NK-92 (cell line): ENCODE measurements around the gene COMMD1.
"Not testable (repeated sequence)": the region's sequence is repeated elsewhere in the genome, so short reads cannot be mapped to it uniquely, and the experiment has no call there.

Source experiments
- DNase-seq: peaks from one replicate; lab custom pipeline; 2025; ENCODE audit not compliant: unreplicated experiment; lab: John Stamatoyannopoulos, UW

The COMMD1 gene

DNA sequence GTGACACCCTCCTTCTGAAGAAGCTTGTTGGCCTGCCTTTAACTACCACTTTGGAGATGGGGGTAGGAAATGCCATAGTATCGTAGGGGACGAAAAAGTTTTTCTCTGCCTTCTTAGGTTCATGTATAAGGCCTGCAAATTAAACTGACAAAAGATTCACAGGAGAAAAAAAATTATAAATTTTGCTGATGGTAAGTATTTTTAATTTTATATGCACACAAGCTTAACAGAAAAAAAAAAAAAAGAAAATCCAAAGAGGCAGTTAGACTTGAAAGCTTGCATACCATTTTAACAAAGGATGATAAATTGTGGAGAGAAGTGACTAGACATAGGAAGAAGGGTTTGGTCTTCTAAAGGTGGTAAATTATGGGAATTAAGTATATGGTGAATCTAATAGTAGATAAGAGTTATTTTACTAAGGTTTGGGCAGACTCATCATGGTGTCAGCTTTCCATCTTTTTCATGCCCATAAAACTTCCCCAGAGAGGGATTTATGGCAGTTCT is 227.9 kb downstream of the COMMD1 start:
- no peak for DNase-seq

DNA sequence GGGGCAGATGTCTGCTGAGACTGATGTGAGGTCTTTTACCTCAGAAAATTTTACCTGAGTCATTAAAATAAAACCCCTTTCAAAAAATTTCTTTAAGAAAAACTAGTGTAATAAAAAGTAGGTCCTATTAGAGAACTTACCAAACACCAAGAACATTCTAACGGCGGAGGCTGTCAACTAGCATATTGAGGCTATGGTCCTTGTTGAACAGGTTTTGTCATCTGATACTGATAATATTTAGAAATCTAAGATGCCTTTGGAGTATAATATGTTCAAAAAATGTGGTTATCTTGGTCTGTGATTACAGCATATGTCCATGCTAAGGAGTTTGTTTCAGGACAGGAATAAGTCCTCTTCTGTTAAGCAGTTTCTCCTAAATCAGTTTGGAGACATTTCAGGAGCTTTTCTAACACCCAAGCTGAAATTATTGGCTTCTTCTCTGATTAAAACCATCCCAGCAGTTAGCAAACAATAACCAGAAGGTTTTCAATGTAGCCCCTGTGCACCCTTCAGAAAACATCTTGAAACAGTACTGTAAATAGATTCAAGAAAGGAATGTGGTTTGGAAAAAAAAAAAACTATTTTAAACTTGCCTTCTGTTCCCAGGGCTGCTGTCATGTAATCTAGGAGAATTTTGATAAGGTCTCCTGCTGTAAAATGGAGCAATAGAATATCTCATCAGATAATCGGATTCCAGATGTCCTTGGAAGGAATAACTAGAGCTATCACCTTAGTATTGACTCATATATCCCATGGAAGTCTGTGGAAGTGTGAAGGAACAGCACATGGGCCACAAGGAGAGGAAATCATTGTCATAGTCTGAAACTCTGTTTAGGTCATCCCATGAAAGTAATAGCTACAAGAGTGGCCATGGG is 231.7 kb downstream of the COMMD1 start:
- no peak for DNase-seq

DNA sequence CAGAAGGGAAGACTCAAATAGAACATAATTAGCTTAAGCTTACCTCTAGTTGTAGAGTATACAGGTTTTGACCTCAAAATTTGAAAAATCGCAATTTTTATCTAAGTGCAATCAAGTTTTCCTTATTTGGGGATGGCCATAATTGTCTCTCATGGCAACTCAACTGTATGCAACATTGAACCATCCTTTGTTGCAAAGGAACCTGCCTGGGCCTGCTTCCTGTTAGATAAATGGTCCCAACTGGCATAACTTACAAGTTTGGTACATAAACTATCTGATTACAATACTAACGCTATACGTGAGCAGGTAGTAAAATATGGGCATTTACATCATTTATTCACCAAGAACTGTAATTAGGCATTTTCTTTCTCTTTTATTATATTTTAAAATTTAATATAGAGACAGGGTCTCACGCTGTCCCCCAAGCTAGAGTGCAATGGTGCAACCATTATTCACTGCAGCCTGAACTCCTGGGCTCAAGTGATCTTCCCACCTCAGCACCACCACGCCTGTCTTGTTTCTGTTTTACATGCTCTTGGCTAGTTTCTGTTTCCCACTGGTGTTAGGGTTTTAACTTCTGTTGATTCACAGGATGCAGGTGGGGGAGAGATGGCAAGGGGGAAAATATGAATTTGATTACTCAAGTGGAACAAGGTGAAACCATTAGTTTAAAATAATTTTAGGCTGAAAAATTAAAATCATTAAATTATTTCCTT is 235.1 kb downstream of the COMMD1 start:
- DNase-seq: no peak

DNA sequence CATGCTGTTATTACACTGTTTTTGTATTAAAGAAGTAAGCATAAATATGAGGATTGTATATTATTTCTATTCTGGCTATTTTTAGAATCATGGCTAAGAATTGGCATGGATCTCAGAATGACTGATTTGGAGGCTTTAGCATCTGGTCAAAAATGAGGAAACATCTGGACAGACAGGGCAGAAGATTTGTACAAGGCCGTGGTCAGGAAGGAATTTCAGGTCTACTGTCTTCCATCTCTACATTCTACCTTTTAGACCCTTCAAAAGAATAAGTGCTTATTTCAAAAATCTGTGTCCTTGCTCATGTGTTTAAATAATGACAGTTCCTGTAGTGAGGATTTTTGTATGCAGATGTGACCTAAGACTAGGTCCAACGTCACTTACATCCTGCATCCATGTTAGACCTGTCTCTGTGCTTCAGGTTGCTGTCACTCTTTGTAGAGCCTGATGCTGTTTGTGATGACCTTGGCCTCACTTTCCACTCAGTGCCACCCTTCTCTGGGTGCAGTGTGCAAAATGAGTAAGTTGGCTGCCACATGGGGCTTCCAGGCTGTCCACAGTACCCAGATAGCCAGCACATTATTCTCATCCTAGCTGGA is 235.8 kb downstream of the COMMD1 start:
- DNase-seq: no peak

DNA sequence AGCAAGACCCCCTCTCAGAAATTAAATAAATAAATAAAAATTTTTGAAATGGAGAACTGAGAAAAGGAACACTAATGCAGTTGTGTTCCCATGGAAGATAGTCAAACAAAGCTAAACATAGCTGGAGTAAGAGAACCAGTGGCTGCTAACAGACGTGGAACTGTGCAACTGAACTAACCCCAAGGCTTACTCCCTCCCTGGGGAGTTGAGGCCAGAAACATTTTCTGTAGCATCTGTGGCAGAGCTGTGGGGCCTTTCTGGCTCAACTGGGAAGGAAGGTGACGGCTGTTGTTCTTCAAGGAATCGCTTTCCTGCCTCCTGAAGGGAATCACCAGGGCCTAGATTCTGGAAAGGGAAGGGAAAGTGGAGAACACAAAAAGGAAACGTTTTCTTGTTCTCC is 236.6 kb downstream of the COMMD1 start:
- no peak for DNase-seq

DNA sequence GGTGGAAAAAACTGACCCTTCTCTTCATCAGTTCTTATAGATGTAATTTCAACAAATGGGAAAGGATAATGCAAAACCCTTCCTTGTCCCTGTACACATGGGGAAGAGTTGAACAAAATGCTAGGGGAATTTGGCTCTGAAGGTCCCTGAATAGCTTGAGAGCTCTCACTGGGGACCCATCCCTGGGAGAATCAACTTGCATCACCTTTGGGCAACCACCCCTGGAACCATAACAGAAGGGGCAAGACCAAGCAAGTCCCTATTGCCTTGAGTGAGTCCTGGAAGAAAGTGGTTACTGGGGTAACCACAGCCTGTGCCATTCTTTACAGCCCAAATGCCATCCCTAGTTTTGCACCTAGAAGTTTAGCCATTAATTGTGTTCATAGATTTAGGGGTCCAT is 238.2 kb downstream of the COMMD1 start:
- DNase-seq: no peak

DNA sequence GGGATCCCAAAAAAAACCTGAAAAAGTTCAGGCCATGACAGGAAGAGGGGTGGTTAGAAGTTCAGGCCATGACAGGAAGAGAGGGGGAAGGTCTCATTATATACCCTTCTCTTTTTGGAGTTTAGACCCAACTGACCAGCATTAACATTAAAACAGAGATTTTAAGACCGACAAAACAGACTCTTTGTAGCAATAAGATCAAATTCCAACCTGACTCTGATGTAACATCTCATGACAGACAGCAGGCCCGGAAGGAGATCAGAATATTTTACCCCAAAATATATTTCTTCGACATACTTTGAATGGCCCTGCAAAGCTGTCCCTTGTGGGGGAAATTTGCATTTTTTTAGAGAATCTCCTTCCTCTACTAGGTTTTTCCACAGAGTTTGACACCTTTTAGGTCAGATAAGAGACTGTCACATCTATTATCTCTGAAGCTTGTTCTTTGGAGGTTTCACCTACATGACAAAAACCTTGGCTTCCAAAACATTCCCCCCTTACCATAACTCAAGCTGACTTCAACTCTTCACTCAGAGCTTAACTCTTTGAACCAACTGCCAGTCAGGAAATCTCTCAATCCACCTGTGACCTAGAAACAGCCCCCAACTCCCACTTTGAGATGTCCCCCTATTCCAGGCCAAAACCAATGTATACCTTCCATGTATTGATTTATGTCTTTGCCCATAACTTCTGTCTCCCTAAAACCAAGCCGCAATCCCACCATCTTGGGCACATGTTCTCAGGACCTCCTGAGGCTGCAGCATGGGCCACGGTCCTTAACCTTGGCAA is 239.4 kb downstream of the COMMD1 start:
- no peak for DNase-seq

DNA sequence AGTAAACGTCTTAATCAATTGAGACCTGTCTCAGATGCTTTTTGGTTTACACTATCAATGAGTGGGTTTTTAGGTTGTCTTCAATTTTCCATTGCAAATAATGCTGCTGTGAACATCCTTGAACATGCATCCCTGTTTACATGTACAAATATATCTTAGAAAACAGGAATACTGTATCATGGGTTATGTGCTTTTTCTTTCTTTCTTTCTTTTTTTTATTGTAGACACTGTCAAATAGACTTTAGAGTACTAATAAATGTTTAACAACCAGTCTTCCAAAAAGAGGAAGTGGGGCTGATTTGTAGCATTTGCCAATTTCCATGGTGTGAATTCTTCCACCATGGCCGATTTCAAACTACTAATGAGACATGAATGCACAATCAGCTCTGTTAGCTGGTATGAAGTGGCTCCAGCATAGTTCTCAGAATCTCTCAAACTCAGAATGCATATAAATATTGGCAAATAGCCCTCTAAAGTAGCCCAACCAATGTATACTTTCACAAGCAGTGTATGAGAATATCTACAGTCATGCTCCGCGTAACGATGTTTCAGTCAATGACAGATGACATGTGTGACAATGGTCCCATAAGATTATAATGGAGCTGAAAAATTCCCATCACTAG is 240.1 kb downstream of the COMMD1 start:
- DNase-seq: no peak

DNA sequence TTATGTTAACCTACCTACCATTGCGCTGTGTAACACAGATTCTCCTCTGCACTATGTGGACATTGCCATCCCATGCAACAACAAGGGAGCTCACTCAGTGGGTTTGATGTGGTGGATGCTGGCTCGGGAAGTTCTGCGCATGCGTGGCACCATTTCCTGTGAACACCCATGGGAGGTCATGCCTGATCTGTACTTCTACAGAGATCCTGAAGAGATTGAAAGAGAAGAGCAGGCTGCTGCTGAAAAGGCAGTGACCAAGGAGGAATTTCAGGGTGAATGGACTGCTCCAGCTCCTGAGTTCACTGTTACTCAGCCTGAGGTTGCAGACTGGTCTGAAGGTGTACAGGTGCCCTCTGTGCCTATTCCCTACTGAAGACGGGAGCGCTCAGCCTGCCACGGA is 241.3 kb downstream of the COMMD1 start:
- DNase-seq: not testable (repeated sequence)

DNA sequence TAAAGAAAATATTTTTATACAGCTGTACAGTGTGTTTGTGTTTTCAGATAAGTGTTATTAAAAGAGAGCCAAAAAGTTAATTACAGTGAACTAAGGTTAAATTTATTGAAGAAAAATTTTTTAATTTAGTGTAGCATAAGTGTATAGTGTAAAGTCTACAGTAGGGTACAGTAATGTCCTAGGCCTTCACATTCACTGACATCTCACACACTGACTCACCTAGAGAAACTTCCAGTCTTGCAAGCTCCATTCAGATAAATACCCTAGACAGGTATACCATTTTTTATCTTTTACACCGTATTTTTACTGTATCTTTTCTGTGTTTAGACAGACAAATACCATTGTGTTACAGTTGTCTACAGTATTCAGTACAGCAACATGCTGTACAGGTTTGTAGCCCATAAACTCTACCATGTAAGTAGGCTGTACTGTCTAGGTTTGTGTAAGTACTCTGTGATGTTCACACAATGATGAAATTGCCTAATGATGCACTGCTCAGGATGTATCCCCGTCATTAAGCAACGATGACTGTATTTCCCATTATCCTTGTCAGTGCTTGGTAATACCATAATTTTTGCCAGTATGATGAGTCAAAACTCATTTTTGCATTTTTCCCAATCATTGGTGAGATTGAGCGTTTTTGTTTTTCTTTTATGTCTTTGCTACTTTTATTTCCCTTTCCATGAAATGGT is 242.3 kb downstream of the COMMD1 start:
- DNase-seq: no peak

DNA sequence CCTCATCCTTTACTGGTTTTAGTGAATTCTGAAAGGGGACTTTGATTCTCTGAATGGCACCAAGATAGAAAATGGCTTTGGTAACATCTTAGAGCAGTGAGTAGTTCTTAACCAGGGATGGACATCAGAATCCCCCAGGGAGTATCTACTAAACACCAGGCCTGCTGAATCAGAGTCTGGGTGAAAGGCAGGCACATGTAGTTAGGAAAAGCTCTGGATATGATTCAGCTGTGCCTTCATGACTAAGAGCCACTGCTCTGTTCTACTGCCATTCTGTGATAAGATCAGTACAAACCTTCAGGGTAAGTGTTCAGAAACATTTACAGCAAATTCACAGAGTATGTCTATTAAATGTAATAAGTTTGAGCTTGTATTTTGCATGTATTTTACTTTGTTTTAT is 244.2 kb downstream of the COMMD1 start:
- DNase-seq: no peak

DNA sequence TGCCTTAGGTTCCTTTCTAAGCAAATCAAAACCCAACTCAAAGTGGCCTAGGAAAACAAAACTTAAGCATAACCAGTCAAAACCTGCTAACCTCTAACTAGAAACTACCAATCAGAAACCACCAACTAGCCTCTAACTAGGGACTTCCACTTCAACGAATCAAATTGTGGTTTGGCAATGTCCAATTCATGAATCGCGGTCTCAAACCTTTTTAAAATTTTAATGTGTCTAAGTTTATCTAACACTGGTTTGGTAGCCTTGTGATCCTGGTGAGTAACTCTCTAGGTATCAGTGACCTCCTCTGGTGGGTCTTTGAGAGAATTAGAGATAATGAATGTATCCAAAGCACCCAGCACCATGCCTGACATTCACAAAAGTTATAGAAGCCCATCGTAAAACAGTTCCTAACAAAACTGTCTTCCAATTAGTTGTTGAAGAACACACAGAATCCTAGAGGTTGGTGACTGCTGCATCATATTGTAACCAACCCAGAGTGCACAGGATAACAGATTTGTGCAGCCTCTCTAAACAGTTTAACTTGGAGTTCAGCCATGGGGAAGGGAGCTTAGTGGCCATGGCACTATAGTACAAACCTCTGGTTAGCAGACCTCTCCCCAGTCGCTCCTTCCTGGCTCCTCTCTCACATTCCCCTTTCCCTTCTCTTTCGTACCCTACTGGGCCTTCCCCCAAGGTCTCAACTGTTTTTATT is 245.3 kb downstream of the COMMD1 start:
- no peak for DNase-seq

DNA sequence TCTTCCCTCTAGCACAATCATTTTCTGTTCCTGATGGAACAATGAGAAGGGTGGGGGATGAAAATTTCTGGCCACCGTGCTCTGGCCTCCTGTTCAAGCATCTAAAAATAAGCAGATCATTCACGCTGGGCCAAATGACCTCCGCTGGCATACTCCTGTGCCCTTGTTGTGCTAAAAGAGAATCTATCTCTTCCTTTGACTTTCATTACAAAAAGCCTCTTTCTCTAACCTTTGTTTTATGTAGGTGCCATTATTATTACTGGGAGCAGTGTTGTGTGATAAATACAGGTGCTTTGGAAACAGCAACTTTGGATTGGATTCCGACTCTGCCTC is 245.8 kb downstream of the COMMD1 start:
- no peak for DNase-seq

DNA sequence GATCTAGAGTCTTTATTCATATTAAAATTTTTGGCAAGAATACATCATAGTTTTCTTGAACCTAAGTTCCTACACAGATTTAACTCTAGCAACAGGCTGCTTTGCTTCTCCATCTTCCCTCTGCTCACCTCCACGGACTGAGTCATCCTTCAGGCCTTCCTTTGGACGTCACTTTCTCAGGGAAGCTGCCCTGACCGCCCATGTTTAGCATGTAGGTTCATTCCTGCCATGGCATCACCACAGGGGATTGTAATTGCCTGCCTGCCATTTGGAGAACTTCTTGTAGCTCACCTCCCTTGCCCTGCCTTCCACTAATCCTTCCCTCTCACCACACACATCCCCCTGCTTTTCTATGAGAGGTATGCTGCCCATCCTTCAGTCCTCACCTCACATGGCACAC is 246.5 kb downstream of the COMMD1 start:
- no peak for DNase-seq

DNA sequence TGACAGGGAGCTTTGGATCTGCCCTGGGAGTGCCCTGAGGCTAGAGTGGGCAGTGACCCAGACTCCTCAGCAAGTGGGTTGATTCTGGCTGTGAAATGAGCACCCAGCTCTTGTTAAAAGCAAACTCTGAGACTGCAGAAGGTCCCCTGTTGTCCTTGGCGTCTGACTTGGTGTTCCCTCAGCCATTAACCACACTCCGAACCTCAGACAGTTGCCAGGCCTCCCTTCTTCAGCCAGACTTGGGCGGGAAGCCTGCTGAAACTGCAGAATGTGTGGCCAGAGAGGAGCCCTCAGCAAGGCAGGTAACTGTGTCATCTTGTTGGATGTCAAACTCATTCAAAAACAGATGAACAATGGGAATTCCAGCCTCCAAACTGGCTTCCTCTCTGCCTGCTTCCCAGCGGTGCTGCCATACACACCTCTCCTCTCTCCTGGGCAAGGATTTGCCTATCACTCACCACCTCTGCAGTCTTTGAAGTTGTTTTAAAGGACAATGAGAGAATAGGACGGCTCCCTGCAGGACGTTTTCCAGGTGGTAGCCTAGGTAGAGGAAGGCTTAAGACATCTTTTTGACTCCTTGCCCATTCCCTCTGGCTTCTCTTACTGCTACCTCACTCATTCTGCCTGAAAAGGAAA is 251.5 kb downstream of the COMMD1 start:
- no peak for DNase-seq

DNA sequence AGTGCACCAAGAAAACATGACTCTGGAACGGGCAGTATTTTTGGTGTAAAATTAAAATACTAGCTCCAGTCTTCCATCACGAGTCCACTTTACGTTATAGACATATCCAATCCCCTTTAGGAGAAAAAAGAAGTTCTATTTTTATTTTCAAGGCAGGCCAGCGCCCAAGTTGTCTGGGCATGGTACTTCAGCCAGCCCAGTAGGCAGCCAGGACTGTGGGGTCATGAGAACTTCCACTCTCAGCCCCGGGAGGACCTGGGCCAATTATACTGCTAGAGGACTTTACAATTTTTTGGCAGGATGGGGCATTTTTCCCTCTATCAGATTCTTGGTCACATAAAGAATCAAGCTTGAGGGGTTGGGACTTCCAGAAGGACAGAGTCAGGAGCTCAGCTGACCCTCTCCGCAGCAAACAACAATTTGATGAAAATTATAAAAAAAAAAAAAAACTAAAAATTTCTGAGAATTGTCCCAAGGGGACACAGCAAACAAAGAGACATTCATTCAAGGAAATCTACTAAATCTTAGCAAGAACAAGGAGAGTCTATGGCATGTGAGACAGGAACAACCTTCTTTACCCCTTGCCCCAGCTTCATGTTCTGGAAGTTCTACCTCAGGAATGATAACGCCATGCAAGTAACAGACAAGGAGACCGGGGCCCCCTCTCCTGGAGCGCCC is 253.1 kb downstream of the COMMD1 start:
- no peak for DNase-seq

DNA sequence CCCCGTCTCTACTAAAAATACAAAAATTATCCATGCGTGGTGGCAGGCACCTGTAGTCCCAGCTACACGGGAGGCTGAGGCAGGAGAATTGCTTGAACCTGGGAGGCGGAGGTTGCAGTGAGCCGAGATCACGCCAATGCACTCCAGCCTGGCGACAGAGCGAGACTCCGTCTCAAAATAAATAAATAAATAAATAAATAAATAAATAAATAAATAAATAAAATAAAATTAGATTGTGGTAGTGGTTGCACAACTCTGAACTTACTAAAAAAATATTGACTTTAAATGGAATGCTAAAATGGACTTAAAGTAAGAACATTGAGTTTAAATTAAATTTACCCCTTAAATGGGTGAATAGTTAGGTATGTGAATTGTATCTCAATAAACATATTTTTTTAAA is 255.2 kb downstream of the COMMD1 start:
- DNase-seq: not testable (repeated sequence)

DNA sequence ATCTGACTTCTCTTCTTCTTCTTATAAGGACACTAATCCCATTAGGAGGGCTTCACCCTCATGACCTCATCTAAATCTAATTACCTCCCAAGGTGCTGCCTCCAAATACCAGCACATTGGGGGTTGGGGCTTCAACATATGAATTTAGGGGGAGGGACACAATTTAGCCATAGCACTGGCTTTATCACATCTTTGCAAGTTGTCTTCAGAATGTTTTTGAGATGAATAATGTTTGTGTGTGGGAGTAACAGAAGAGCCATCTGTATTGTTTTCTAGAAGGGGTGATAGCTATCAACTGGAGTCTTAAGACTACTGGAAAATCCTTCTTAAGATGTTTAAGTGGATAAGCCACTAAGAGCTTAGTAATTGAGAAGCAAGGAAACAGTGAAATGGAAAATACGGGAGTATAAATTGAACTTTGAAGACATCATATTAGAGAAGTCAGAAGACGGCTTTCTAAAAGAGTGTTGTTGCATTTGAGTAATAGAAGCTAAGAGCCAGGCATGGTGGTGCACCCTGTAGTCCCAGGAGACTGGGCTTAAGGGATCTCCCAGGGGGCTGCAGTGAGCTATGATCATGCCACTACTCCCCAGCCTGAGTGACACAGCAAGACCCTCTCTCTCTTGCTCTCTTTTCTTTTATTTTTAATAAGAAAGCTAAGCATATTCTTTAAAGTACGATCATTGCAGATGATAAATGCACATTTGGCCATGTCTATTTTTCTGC is 257.8 kb downstream of the COMMD1 start:
- no peak for DNase-seq
